DOHH2 (cell line): Measurements from ENCODE around the gene PRMT3.

ENCODE experiments used
- CTCF ChIP-seq: fragments of 200-600 bp; sonication (generic); IDR thresholded peaks from one replicate; pipeline ENCODE4 v1.5.1; 2014; ENCODE audit warnings: antibody characterized with exemption, mild to moderate bottlenecking, low read depth, low read length; ENCODE audit not compliant: poor library complexity, severe bottlenecking
- EZH2phosphoT487 ChIP-seq: fragments of 200-600 bp; sonication (generic); IDR thresholded peaks from 2 replicates; pipeline ENCODE4 v1.6.1; 2017; ENCODE audit warnings: borderline replicate concordance, mild to moderate bottlenecking, antibody characterized with exemption, low read length, moderate library complexity, mixed read lengths

- no peak for TF ChIP-seq CTCF
- no peak for TF ChIP-seq EZH2phosphoT487
These were observed 860 bp downstream of the PRMT3 start for GRCh38 chr11:20388096-20389055.
